Tibial nerve (tissue), 4 donors: Measurements from ENCODE around the gene ALG11.

Source experiments
- CTCF ChIP-seq, 5 experiments: fragments of 200-600 bp in 3 of 5; fragments of 450-650 bp in 2 of 5; sonication (generic) in 3 of 5; IDR thresholded peaks; one replicate each; pipeline ENCODE4 v1.5.1; 2016 to 2019; ENCODE audit warnings: antibody characterized with exemption in 5 of 5, mild to moderate bottlenecking in 3 of 5, moderate library complexity in 2 of 5
- EP300 ChIP-seq, 2 donors: sonication (generic); formaldehyde crosslinking; IDR thresholded peaks; one replicate each; pipeline ENCODE4 v1.6.1; 2017; ENCODE audit warnings: antibody characterized with exemption in 2 of 2, mild to moderate bottlenecking in 1 of 2
- POLR2A ChIP-seq, 2 donors: fragments of 450-650 bp; IDR thresholded peaks; one replicate each; pipeline ENCODE4 v1.6.1; 2017; ENCODE audit warnings: antibody characterized with exemption in 2 of 2, mild to moderate bottlenecking in 2 of 2, moderate library complexity in 2 of 2

- TF ChIP-seq CTCF (IDR thresholded peaks at IDR 0.05) (no peak), POLR2A (IDR thresholded peaks at IDR 0.05) (no peak), EP300 (IDR thresholded peaks at IDR 0.05) (no peak)
Measured at GRCh38 chr13:51997186-51997585, 15.0 kb upstream of the ALG11 start.
